Raji (cell line): Measurements from ENCODE around the gene GRID1.

Experiments used
- POLR2A ChIP-seq: IDR thresholded peaks from 2 replicates; pipeline ENCODE4 v1.6.1; 2011; ENCODE audit warnings: low read depth, low read length, control low read depth; ENCODE audit not compliant: insufficient read depth

The GRID1 gene

GRCh38 chr10:85850736-85851135 lies 515.9 kb downstream of the GRID1 start:
- TF ChIP-seq POLR2A: no peak

- no peak for TF ChIP-seq POLR2A
Measured at GRCh38 chr10:85849315-85849714, 517.3 kb downstream of the GRID1 start.

- no peak for TF ChIP-seq POLR2A
Measured at GRCh38 chr10:85848756-85849155, 517.8 kb downstream of the GRID1 start.

GRCh38 chr10:85847085-85847484 lies 519.5 kb downstream of the GRID1 start:
- TF ChIP-seq POLR2A: no peak

- TF ChIP-seq POLR2A: no peak
Measured at GRCh38 chr10:85832988-85833387, 533.6 kb downstream of the GRID1 start.

- no peak for TF ChIP-seq POLR2A
Measured at GRCh38 chr10:85831422-85831821, 535.2 kb downstream of the GRID1 start.

- TF ChIP-seq POLR2A: no peak
Measured at GRCh38 chr10:85826377-85826776, 540.2 kb downstream of the GRID1 start.

- no peak for TF ChIP-seq POLR2A
Measured at GRCh38 chr10:85811405-85811804, 555.2 kb downstream of the GRID1 start.

- no peak for TF ChIP-seq POLR2A
Measured at GRCh38 chr10:85810674-85811073, 555.9 kb downstream of the GRID1 start.

- TF ChIP-seq POLR2A: no peak
Measured at GRCh38 chr10:85795460-85795859, 571.1 kb downstream of the GRID1 start.

- no peak for TF ChIP-seq POLR2A
Measured at GRCh38 chr10:85794553-85794952, 572.0 kb downstream of the GRID1 start.

- TF ChIP-seq POLR2A: no peak
Measured at GRCh38 chr10:85792533-85792858, 574.1 kb downstream of the GRID1 start.

- TF ChIP-seq POLR2A: no peak
Measured at GRCh38 chr10:85791818-85792532, 574.6 kb downstream of the GRID1 start.

- TF ChIP-seq POLR2A: no peak
Measured at GRCh38 chr10:85789982-85790789, 576.4 kb downstream of the GRID1 start.

- no peak for TF ChIP-seq POLR2A
Measured at GRCh38 chr10:85789125-85789524, 577.5 kb downstream of the GRID1 start.

- no peak for TF ChIP-seq POLR2A
Measured at GRCh38 chr10:85788570-85788969, 578.0 kb downstream of the GRID1 start.
